HCT116 (cell line): ENCODE results near the gene MFSD1. TPM values are rescaled to one million over a fixed set of nuclear protein-coding genes. Genes with fewer than 3 reads are reported as not detected.
A peak's percentile ranks its signal among the peaks of the same experiment; 100 is the strongest.

ENCODE experiments used
- ATAC-seq: fragments of 200-7000 bp; cut with Tn5 transposase; 2 replicates; pipeline ENCODE4 v1.9.1; 2020; ENCODE audit warnings: mild to moderate bottlenecking, moderate library complexity
- BruUV-seq: library from RNA; stranded (reverse); fragments of 400-500 nt; replicated peaks from 2 replicates; lab custom pipeline; 2021; lab: Mats Ljungman, UMichigan
- CTCF ChIA-PET: fragments of 300-600 bp; sonication (Branson Sonifier 250); formaldehyde crosslinking; loops from one replicate; lab custom pipeline; 2021; ENCODE audit warnings: antibody characterized with exemption; lab: Charles Lee
- POLR2A ChIA-PET: fragments of 300-600, 350-600 bp; sonication (Branson Sonifier 250); formaldehyde crosslinking; loops from one replicate; lab custom pipeline; 2021; ENCODE audit warnings: antibody characterized with exemption; lab: Charles Lee
- RAD21 ChIA-PET, 2 experiments: fragments of 300-600 bp; sonication (Branson Sonifier 250); formaldehyde crosslinking; loops; one replicate each; lab custom pipeline; 2023; ENCODE audit warnings: low total read pairs in 2 of 2; ENCODE audit not compliant: uncharacterized antibody in 2 of 2, unreplicated experiment in 2 of 2, low non-redundant PET in 1 of 2; lab: Charles Lee
- DNase-seq: peaks from one replicate; pipeline ENCODE4 v3.0.0-alpha.2; 2010; ENCODE audit warnings: low read depth, low spot score
- H2AFZ ChIP-seq: fragments of 200-600 bp; shearing (Covaris generic), sonication (generic); 2 replicates; pipeline ENCODE4 v1.6.1; 2017; ENCODE audit warnings: low read depth, mixed run types, mixed read lengths, antibody characterized with exemption, low read length; ENCODE audit not compliant: poor library complexity, severe bottlenecking
- H3K27ac ChIP-seq: 2 replicates; pipeline ENCODE4 v1.5.1; 2012; ENCODE audit warnings: low read depth, low read length
- H3K27me3 ChIP-seq: fragments of 200-600 bp; sonication (generic); 2 replicates; pipeline ENCODE4 v1.6.1; 2016; ENCODE audit warnings: mixed run types, low read length, mixed read lengths; ENCODE audit not compliant: insufficient read depth
- H3K36me3 ChIP-seq, 2 experiments: fragments of 200-500 bp in 1 of 2; fragments of 200-600 bp in 1 of 2; sonication (Bioruptor generic) in 1 of 2; sonication (generic) in 1 of 2; 2 replicates each; pipeline versions ENCODE4 v1.5.1 to v1.6.1; 2014 to 2016; ENCODE audit warnings: low read length in 2 of 2, inconsistent platforms in 1 of 2, mixed read lengths in 1 of 2, mixed run types in 1 of 2; ENCODE audit not compliant: insufficient read depth in 2 of 2, control insufficient read depth in 1 of 2
- H3K4me1 ChIP-seq, 2 experiments: fragments of 200-600 bp in 1 of 2; sonication (generic) in 1 of 2; 2 replicates each; pipeline versions ENCODE4 v1.5.1 to v1.6.1; 2012 to 2017; ENCODE audit warnings: low read length in 2 of 2, inconsistent platforms in 1 of 2, mild to moderate bottlenecking in 1 of 2, mixed read lengths in 1 of 2, mixed run types in 1 of 2, moderate library complexity in 1 of 2; ENCODE audit not compliant: insufficient read depth in 2 of 2, control insufficient read depth in 1 of 2
- H3K4me2 ChIP-seq: fragments of 200-600 bp; sonication (generic); 2 replicates; pipeline ENCODE4 v1.6.1; 2017; ENCODE audit warnings: mixed run types, low read length, mixed read lengths
- H3K4me3 ChIP-seq, 2 experiments: fragments of 200-600 bp in 1 of 2; sonication (generic) in 1 of 2; replicated peaks in 1 of 2; 2 replicates each; pipeline ENCODE4 v1.5.1; 2011 to 2016; ENCODE audit warnings: low read length in 2 of 2, control low read depth in 1 of 2, low read depth in 1 of 2, mild to moderate bottlenecking in 1 of 2, mixed read lengths in 1 of 2, mixed run types in 1 of 2
- H3K79me2 ChIP-seq: fragments of 200-600 bp; sonication (generic); 2 replicates; pipeline ENCODE4 v1.6.1; 2017; ENCODE audit warnings: mild to moderate bottlenecking, mixed run types, low read length, moderate library complexity, mixed read lengths; ENCODE audit not compliant: insufficient read depth
- H3K9ac ChIP-seq: fragments of 200-600 bp; sonication (generic); 2 replicates; pipeline ENCODE4 v1.6.1; 2016; ENCODE audit warnings: low read length, mixed read lengths
- H3K9me2 ChIP-seq: fragments of 200-600 bp; sonication (generic), shearing (Covaris generic); 2 replicates; pipeline ENCODE4 v1.6.1; 2017; ENCODE audit warnings: mixed run types, mild to moderate bottlenecking, moderate library complexity; ENCODE audit not compliant: insufficient read depth
- H3K9me3 ChIP-seq, 2 experiments: fragments of 200-500 bp in 1 of 2; fragments of 200-600 bp in 1 of 2; sonication (Bioruptor generic) in 1 of 2; sonication (generic) in 1 of 2; 2 replicates each; pipeline ENCODE4 v1.6.1; 2014 to 2017; ENCODE audit warnings: low read length in 2 of 2, mixed read lengths in 2 of 2, inconsistent platforms in 1 of 2, low read depth in 1 of 2, mild to moderate bottlenecking in 1 of 2, mixed run types in 1 of 2, moderate library complexity in 1 of 2; ENCODE audit not compliant: control insufficient read depth in 1 of 2, insufficient read depth in 1 of 2
- H4K20me1 ChIP-seq: fragments of 200-600 bp; sonication (generic), shearing (Covaris generic); 2 replicates; pipeline ENCODE4 v1.6.1; 2017; ENCODE audit warnings: mixed run types, mild to moderate bottlenecking, moderate library complexity; ENCODE audit not compliant: insufficient read depth
- CTCF ChIP-seq, 3 experiments: fragments of 200-600 bp in 1 of 3; sonication (generic) in 1 of 3; IDR thresholded peaks in 2 of 3; conservative IDR thresholded peaks in 1 of 3; 2 replicates each; pipeline ENCODE4 v1.5.1; 2012 to 2017; ENCODE audit warnings: low read depth in 2 of 3, low read length in 2 of 3, antibody characterized with exemption in 1 of 3, borderline replicate concordance in 1 of 3, control low read depth in 1 of 3, mild to moderate bottlenecking in 1 of 3, mixed read lengths in 1 of 3, mixed run types in 1 of 3, moderate library complexity in 1 of 3; ENCODE audit not compliant: insufficient read depth in 1 of 3
- ELF1 ChIP-seq: IDR thresholded peaks from 2 replicates; pipeline ENCODE4 v1.6.1; 2012; ENCODE audit warnings: low read depth, borderline replicate concordance
- EZH2phosphoT487 ChIP-seq: fragments of 200-600 bp; IDR thresholded peaks from 2 replicates; pipeline ENCODE4 v1.6.1; 2018; ENCODE audit warnings: antibody characterized with exemption, borderline replicate concordance
- JUND ChIP-seq: IDR thresholded peaks from 2 replicates; pipeline ENCODE4 v1.6.1; 2012
- POLR2A ChIP-seq: IDR thresholded peaks from 2 replicates; pipeline ENCODE4 v1.7.0; 2011; ENCODE audit warnings: borderline replicate concordance; ENCODE audit not compliant: insufficient read depth, insufficient read length; ENCODE audit errors: extremely low read depth
- RAD21 ChIP-seq: IDR thresholded peaks from 2 replicates; pipeline ENCODE4 v1.6.1; 2012; ENCODE audit warnings: low read depth, mild to moderate bottlenecking
- SP1 ChIP-seq: IDR thresholded peaks from 2 replicates; pipeline ENCODE4 v1.6.1; 2012; ENCODE audit warnings: low read depth
- TCF7L2 ChIP-seq: IDR thresholded peaks from 2 replicates; pipeline ENCODE4 v1.7.0; 2011; ENCODE audit warnings: borderline replicate concordance, inconsistent platforms; ENCODE audit not compliant: insufficient read depth, insufficient read length; ENCODE audit errors: extremely low read depth
- ZBTB33 ChIP-seq: IDR thresholded peaks from 2 replicates; pipeline ENCODE4 v1.6.1; 2011; ENCODE audit warnings: mild to moderate bottlenecking, low read length, moderate library complexity; ENCODE audit not compliant: insufficient replicate concordance; ENCODE audit errors: extremely low read depth
- ZFX ChIP-seq: fragments of 450-650 bp; IDR thresholded peaks from 2 replicates; pipeline ENCODE4 v1.6.1; 2017
- ZNF274 ChIP-seq: fragments of 200-500 bp; sonication (Bioruptor generic); IDR thresholded peaks from 2 replicates; pipeline ENCODE4 v1.6.1; 2014; ENCODE audit warnings: mild to moderate bottlenecking, low read depth, low read length, inconsistent platforms
- intact Hi-C: fragments of 100-400 bp; cut with micrococcal nuclease; formaldehyde crosslinking; loops from 2 replicates; pipeline ENCODE4 v1.10.0; 2022
- total RNA-seq: library from RNA; stranded (reverse); gene quantifications from one replicate; pipeline ENCODE4 v1.2.1, GENCODE V29; 2021; ENCODE audit not compliant: unreplicated experiment

MFSD1 gene
- total RNA-seq, 1 experiment from 2014 or later: 12.8 TPM

- no peak overlapping the region for H3K4me3 ChIP-seq
- intact Hi-C loops: loop anchor here (2.0 kb wide), 2 partner anchors 458 to 466 kb away; no protein-coding TSS in a partner anchor
- no peak for TF ChIP-seq ZFX
- TF ChIP-seq RAD21: peak; percentile 56
- peak; percentile 8; the same call in 1 of the 2 replicates for TF ChIP-seq SP1
- peak; percentile 47 to 81 (median 78); a peak in 5 of 6 replicates for TF ChIP-seq CTCF (IDR thresholded peaks at IDR 0.05 in 2 of 3, conservative IDR thresholded peaks at IDR 0.05 in 1 of 3; ENCODE audit: borderline replicate concordance in 1 of 3, insufficient read depth in 1 of 3, low read depth in 2 of 3, low read length in 2 of 3)
- no peak overlapping the region for H3K9ac ChIP-seq
- H3K4me2 ChIP-seq: no peak overlapping the region
- ChIA-PET POLR2A (no interaction called here), RAD21 (interaction anchor here (0.7 to 1.0 kb wide), 2 partner anchors 465 kb away, joined by 4 read pairs; no protein-coding TSS in a partner anchor), CTCF (interaction anchor here (0.7 to 2.0 kb wide), 9 partner anchors 15 to 1216 kb away, joined by 3 to 34 read pairs (median 4); partner anchors contain the start of gene GFM1)
- no peaks in the 10 kb centered on the region for H3K9me2 ChIP-seq
- ATAC-seq (peak; percentile 90), DNase-seq (peak; percentile 31)
- peaks cover 2 to 4% of the 10 kb centered on the region in 2 experiments; a peak in 3 of 4 replicates for H3K4me1 ChIP-seq
- no peaks in the 10 kb centered on the region for H3K27me3 ChIP-seq
- no peaks in the 10 kb centered on the region for H4K20me1 ChIP-seq
- H2AFZ ChIP-seq: no peak overlapping the region
- no peak overlapping the region for H3K27ac ChIP-seq
- no peaks in the 10 kb centered on the region for H3K36me3 ChIP-seq
- no peaks in the 10 kb centered on the region for H3K9me3 ChIP-seq
- H3K79me2 ChIP-seq: no peaks in the 10 kb centered on the region
- no TSS peak for BruUV-seq
These were observed 6.8 kb upstream of the MFSD1 start for GRCh38 chr3:158794936-158795518.

GRCh38 chr3:158801201-158801600 lies 653 bp upstream of the MFSD1 start:
- Histone ChIP-seq H3K4me2 (peak overlapping the region; percentile 97), H3K9me3 (no peaks in the 10 kb centered on the region), H3K4me1 (peaks cover 0 to 15% of the 10 kb centered on the region in 2 experiments; a peak in 1 of 4 replicates), H3K27me3 (no peaks in the 10 kb centered on the region), H2AFZ (peak overlapping the region; percentile 59), H3K4me3 (peak overlapping the region; percentile 68 to 83), H3K27ac (no peak overlapping the region), H4K20me1 (no peaks in the 10 kb centered on the region), H3K9me2 (no peaks in the 10 kb centered on the region), H3K36me3 (no peaks in the 10 kb centered on the region), H3K79me2 (no peaks in the 10 kb centered on the region), H3K9ac (no peak overlapping the region)
- POLR2A ChIA-PET: no interaction called here
- DNase-seq (no peak), ATAC-seq (no peak)
- RAD21 ChIA-PET: no interaction called here
- no TSS peak for BruUV-seq
- CTCF ChIA-PET: no interaction called here
- intact Hi-C loops: no loop called here
- TF ChIP-seq POLR2A (no peak), TCF7L2 (no peak), SP1 (no peak), ZBTB33 (no peak), JUND (no peak), ELF1 (no peak), ZNF274 (no peak), EZH2phosphoT487 (no peak)
